Ishikawa (cell line): ENCODE measurements around the gene SENP6.

Experiments used
- CEBPB ChIP-seq: IDR thresholded peaks from 2 replicates; pipeline ENCODE4 v1.6.1; 2012
- CREB1 ChIP-seq: IDR thresholded peaks from 2 replicates; pipeline ENCODE4 v1.6.1; 2012; ENCODE audit warnings: low read depth
- EGR1 ChIP-seq: IDR thresholded peaks from 2 replicates; pipeline ENCODE4 v1.6.1; 2012
- EP300 ChIP-seq: IDR thresholded peaks from 2 replicates; pipeline ENCODE4 v1.6.1; 2012; ENCODE audit warnings: borderline replicate concordance
- FOXM1 ChIP-seq: IDR thresholded peaks from 2 replicates; pipeline ENCODE4 v1.6.1; 2012; ENCODE audit warnings: low read depth, borderline replicate concordance
- NFIC ChIP-seq: IDR thresholded peaks from 2 replicates; pipeline ENCODE4 v1.6.1; 2012
- RAD21 ChIP-seq: IDR thresholded peaks from 2 replicates; pipeline ENCODE4 v1.6.1; 2012; ENCODE audit warnings: low read depth
- TAF1 ChIP-seq: IDR thresholded peaks from 2 replicates; pipeline ENCODE4 v1.6.1; 2012; ENCODE audit warnings: low read depth, mild to moderate bottlenecking
- TCF12 ChIP-seq: IDR thresholded peaks from 2 replicates; pipeline ENCODE4 v1.6.1; 2012; ENCODE audit warnings: low read depth
- TEAD4 ChIP-seq: IDR thresholded peaks from 2 replicates; pipeline ENCODE4 v1.6.1; 2012
- YY1 ChIP-seq: IDR thresholded peaks from 2 replicates; pipeline ENCODE4 v1.6.1; 2012; ENCODE audit warnings: low read depth
- ZBTB7A ChIP-seq: IDR thresholded peaks from 2 replicates; pipeline ENCODE4 v1.6.1; 2012; ENCODE audit warnings: low read depth
- TF ChIP-seq, protein P1 (sequence below): IDR thresholded peaks from 2 replicates; pipeline ENCODE4 v1.6.1; 2012
- TF ChIP-seq, protein P2 (sequence below): IDR thresholded peaks from 2 replicates; pipeline ENCODE4 v1.6.1; 2012
- TF ChIP-seq, protein P3 (sequence below): IDR thresholded peaks from 2 replicates; pipeline ENCODE4 v1.6.1; 2012; ENCODE audit warnings: low read depth, mild to moderate bottlenecking

The SENP6 gene

DNA sequence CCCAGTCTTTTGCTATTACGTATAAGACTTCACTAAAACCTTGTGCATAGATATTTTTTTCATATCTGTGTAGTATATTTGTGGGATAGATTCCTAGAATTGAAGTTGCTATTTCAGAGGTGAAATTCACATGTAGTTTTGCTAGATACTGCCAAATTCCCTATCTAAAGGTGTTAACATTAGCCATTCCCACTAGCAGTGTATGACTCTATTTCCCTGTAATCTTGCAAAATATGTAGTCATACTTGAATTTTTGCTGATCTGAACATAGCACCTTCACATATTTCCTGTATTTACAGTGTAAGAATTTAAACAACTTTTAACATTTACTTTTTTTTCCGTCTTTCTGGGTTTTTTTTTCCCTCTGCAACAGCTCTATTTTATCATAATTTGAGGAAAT lies 24.9 kb downstream of the SENP6 start:
- TF ChIP-seq FOXM1 (no peak), TEAD4 (no peak), NFIC (no peak), CEBPB (no peak), TCF12 (no peak), ZBTB7A (no peak), RAD21 (no peak)

DNA sequence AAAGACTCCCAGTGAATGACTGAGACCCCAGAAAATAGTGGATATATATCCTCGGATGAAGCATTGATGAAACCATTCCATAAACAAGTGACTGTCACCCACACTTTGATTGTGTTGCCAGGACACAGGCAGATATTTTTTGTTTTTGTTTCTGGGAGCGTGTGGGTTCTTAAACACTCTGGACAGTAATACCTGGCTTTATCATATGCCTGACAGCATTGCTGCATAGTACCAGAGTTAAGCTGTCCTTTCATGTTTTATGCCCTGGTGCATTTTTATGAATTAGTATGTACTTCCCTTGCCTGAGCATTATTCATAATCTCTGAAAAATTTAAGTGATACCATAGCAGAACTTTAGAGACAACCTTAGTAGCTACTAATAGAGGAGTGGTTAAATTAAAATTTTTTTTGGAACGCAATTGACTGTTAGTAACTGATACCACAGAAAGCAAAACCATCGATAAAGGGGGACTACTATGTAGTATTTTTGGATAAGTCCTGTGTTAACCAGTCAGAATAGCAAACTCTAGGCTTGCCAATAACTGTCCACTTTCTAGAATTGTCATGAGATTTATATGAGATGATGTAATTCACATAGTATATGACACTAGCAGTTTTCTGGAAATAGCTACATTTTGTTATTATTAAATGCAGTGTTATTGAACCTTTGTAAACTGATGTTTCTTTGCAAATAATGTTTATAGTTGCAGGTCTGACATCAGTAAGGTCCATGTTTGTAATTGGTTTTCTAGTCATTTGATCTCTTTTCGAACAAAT lies 30.4 kb downstream of the SENP6 start:
- TF ChIP-seq RAD21 (no peak), TAF1 (no peak), EGR1 (no peak), EP300 (no peak), TEAD4 (no peak), ZBTB7A (no peak), CEBPB (no peak), NFIC (no peak)
- TF ChIP-seq, protein P1, sequence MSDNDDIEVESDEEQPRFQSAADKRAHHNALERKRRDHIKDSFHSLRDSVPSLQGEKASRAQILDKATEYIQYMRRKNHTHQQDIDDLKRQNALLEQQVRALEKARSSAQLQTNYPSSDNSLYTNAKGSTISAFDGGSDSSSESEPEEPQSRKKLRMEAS, result no peak
- TF ChIP-seq, protein P2, sequence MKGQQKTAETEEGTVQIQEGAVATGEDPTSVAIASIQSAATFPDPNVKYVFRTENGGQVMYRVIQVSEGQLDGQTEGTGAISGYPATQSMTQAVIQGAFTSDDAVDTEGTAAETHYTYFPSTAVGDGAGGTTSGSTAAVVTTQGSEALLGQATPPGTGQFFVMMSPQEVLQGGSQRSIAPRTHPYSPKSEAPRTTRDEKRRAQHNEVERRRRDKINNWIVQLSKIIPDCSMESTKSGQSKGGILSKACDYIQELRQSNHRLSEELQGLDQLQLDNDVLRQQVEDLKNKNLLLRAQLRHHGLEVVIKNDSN, result no peak
- TF ChIP-seq, protein P3, sequence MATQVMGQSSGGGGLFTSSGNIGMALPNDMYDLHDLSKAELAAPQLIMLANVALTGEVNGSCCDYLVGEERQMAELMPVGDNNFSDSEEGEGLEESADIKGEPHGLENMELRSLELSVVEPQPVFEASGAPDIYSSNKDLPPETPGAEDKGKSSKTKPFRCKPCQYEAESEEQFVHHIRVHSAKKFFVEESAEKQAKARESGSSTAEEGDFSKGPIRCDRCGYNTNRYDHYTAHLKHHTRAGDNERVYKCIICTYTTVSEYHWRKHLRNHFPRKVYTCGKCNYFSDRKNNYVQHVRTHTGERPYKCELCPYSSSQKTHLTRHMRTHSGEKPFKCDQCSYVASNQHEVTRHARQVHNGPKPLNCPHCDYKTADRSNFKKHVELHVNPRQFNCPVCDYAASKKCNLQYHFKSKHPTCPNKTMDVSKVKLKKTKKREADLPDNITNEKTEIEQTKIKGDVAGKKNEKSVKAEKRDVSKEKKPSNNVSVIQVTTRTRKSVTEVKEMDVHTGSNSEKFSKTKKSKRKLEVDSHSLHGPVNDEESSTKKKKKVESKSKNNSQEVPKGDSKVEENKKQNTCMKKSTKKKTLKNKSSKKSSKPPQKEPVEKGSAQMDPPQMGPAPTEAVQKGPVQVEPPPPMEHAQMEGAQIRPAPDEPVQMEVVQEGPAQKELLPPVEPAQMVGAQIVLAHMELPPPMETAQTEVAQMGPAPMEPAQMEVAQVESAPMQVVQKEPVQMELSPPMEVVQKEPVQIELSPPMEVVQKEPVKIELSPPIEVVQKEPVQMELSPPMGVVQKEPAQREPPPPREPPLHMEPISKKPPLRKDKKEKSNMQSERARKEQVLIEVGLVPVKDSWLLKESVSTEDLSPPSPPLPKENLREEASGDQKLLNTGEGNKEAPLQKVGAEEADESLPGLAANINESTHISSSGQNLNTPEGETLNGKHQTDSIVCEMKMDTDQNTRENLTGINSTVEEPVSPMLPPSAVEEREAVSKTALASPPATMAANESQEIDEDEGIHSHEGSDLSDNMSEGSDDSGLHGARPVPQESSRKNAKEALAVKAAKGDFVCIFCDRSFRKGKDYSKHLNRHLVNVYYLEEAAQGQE, result no peak

DNA sequence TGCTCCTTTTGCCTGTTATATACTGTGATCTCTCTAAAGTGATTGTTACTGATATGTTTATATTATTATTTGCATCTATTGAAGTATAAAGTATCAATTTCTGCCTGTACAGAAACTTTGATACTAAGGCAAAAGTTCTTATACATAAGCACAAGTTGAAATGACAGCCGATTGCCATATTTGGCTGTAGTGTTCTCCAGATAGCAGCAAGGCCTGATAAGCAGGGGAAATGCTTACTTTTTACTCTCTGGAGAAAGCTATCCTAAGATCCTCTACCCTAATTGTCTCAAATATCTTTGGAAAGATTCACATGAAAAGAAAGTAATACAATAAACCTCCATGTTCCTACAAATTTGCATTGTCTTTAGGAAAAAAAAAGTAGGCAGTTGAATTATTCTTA lies 31.4 kb downstream of the SENP6 start:
- TF ChIP-seq RAD21 (no peak), NFIC (no peak), EGR1 (no peak), TAF1 (no peak), FOXM1 (no peak), EP300 (no peak), TEAD4 (no peak), ZBTB7A (no peak), CREB1 (no peak), YY1 (no peak), TCF12 (no peak), CEBPB (no peak)
- TF ChIP-seq, protein P2, result no peak
- TF ChIP-seq, protein P3, result no peak
- TF ChIP-seq, protein P1, result no peak

DNA sequence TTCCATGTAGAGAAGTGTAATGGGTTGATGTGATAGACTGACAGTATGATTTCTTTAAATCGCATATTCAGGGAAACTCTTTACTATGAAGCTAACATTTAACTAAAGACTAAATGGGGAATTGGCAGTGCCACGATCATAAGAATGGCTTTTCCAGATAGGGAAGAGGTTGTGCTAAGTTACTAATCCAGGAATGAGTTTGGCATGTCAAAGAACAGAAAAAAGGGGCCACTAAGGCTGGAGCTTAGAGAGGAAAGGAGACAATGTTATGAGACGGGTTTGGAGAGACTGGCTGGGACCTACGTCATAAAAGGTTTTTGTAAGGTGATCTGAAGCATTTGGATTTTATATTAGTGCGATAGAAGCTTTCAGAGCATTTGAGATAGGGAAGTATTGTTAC lies 40.6 kb downstream of the SENP6 start:
- TF ChIP-seq EGR1, result no peak
- no peak for TF ChIP-seq CEBPB
- TF ChIP-seq FOXM1, result no peak
- no peak for TF ChIP-seq NFIC
- no peak for TF ChIP-seq TCF12
- TF ChIP-seq EP300, result no peak
- no peak for TF ChIP-seq YY1
- no peak for TF ChIP-seq TEAD4
- no peak for TF ChIP-seq TAF1

DNA sequence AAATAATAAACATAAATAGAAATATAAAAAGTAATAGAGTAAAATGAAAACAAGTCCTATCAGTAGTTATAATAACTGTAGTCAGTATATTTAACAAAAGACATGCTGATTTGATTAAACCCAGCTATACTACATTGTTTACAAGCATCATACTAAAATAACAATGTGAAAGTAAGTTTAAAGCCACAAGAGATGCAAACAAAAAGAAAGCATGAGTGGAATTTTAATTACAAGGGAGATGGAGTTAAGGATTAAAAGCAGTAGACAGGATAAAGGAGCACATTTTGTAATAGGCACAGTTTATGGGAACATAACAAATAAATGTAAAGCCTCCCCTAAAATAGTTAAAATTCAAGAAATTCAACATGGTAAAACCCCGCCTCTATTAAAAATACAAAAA lies 41.5 kb downstream of the SENP6 start:
- TF ChIP-seq, protein P3, result no peak
- TF ChIP-seq EGR1, result no peak
- TF ChIP-seq TAF1, result no peak
- TF ChIP-seq, protein P1, result no peak
- TF ChIP-seq, protein P2, result no peak
- no peak for TF ChIP-seq NFIC
- no peak for TF ChIP-seq ZBTB7A
- TF ChIP-seq CREB1, result no peak
- no peak for TF ChIP-seq TEAD4
- no peak for TF ChIP-seq YY1
- no peak for TF ChIP-seq TCF12
